Fibroblast of lung (primary cell): ENCODE data around the gene IL1RAP.

Source experiments
- EZH2 ChIP-seq: IDR thresholded peaks from 2 replicates; pipeline ENCODE4 v1.5.1; 2012; ENCODE audit warnings: low read length, control low read depth, mild to moderate bottlenecking; ENCODE audit errors: missing control alignments
- TF ChIP-seq, protein P1 (sequence below), 2 donors: IDR thresholded peaks in 1 of 2; conservative IDR thresholded peaks in 1 of 2; 1 replicate in 1 of 2; 2 replicates in 1 of 2; pipeline ENCODE4 v1.5.1; 2011 to 2012; ENCODE audit warnings: low read length in 2 of 2, control low read depth in 1 of 2, inconsistent platforms in 1 of 2, low read depth in 1 of 2, mild to moderate bottlenecking in 1 of 2

DNA sequence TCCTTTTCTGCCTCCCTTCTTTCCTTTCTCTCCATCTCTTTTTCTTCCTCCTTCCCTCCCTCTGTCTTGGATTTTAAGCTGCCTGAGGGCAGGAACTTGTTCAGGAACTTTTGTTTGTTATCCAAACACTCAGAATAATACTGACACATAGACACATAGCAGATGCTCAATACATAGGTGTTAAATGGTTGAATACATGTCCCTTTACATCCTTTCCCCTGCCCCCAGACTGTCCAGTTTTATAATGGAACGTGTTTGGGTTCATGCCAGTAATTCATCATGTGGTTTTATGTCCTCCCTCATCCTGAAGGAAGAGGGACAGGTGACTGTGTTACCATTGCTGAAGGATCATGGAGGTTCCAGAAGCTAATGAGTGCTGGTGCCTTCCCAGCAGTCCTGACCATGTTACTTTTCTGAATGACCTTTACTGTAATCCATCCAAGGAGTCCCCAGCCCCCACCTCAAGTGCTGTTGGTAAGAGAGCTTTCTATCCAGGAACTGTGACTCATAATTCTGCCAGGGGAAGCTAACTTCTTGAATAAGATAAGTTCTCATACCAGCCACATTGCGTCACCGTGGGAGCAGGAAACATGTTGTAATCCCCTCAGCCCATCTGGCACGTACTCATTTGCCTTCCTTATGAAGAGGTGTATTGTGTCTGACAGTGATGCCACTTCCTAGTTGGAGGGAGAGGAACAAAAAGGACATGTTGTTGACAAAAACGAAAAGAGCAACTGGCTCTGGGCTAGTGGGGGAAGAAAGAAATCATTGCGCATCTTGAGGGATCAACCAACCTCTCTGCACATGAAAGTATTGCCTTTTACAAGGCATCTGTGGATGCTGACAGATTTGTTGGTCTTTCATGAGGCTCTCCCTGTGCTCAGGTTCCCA is 52.4 kb downstream of the IL1RAP start:
- TF ChIP-seq, protein P1, sequence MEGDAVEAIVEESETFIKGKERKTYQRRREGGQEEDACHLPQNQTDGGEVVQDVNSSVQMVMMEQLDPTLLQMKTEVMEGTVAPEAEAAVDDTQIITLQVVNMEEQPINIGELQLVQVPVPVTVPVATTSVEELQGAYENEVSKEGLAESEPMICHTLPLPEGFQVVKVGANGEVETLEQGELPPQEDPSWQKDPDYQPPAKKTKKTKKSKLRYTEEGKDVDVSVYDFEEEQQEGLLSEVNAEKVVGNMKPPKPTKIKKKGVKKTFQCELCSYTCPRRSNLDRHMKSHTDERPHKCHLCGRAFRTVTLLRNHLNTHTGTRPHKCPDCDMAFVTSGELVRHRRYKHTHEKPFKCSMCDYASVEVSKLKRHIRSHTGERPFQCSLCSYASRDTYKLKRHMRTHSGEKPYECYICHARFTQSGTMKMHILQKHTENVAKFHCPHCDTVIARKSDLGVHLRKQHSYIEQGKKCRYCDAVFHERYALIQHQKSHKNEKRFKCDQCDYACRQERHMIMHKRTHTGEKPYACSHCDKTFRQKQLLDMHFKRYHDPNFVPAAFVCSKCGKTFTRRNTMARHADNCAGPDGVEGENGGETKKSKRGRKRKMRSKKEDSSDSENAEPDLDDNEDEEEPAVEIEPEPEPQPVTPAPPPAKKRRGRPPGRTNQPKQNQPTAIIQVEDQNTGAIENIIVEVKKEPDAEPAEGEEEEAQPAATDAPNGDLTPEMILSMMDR (conservative IDR thresholded peaks at IDR 0.05 in 1 of 2, IDR thresholded peaks at IDR 0.05 in 1 of 2; ENCODE audit: low read depth in 1 of 2, low read length in 2 of 2), result no peak
- no peak for TF ChIP-seq EZH2
